ENCODE data around the gene METTL15. TPM values are rescaled to one million over a fixed set of nuclear protein-coding genes. Genes with fewer than 3 reads are reported as not detected.

METTL15 gene
- total and polyA plus RNA-seq, 2 of the 8 experiments (the other 6 are each of a cell fraction or from before 2014, with no cell fraction given) = 5.4 to 10.5 TPM

GRCh38 chr11:28077521-28077920, 30.7 kb upstream of the METTL15 start:
- H2BK20ac ChIP-seq (ENCODE audit: low read length) = no peak overlapping the region
- TF ChIP-seq RAD21 (IDR thresholded peaks at IDR 0.05 in 1 of 2, conservative IDR thresholded peaks at IDR 0.05 in 1 of 2; ENCODE audit: low read depth in 2 of 2, low read length in 2 of 2) (no peak), HDAC6 (IDR thresholded peaks at IDR 0.05; ENCODE audit: low read depth, low read length) (no peak), CREB1 (IDR thresholded peaks at IDR 0.05) (no peak), BRCA1 (IDR thresholded peaks at IDR 0.05; ENCODE audit: low read depth, low read length) (no peak), CTCF (IDR thresholded peaks at IDR 0.05; ENCODE audit: control extremely low read depth in 1 of 3, insufficient read depth in 1 of 3, low read depth in 1 of 3, low read length in 3 of 3) (no peak), SRF (IDR thresholded peaks at IDR 0.05; ENCODE audit: low read depth, low read length) (no peak), KDM1A (IDR thresholded peaks at IDR 0.05; ENCODE audit: borderline replicate concordance, low read length) (no peak), SP4 (IDR thresholded peaks at IDR 0.05; ENCODE audit: low read length) (no peak), CTBP2 (IDR thresholded peaks at IDR 0.05; ENCODE audit: borderline replicate concordance, insufficient read depth, insufficient read length, low read length) (no peak), RXRA (IDR thresholded peaks at IDR 0.05; ENCODE audit: insufficient read depth, low read depth, low read length) (no peak), YY1 (IDR thresholded peaks at IDR 0.05; ENCODE audit: low read depth, low read length) (no peak), JUND (IDR thresholded peaks at IDR 0.05; ENCODE audit: low read length) (no peak)

More at GRCh38 chr11:28077521-28077920, 30.7 kb upstream of the METTL15 start:
- H3K18ac ChIP-seq (ENCODE audit: extremely low read depth, low read length) = no peak overlapping the region
- H2AFZ ChIP-seq (ENCODE audit: low read length) = no peak overlapping the region
- no peak overlapping the region for H4K5ac ChIP-seq (ENCODE audit: insufficient read length, low read depth, low read length)
- no peak overlapping the region for H4K8ac ChIP-seq (ENCODE audit: extremely low read depth, insufficient read depth, low read length)
- no peak overlapping the region for H3K14ac ChIP-seq (ENCODE audit: insufficient read length)
- no peaks in the 10 kb centered on the region for H3K23me2 ChIP-seq (ENCODE audit: low read depth, low read length)
- WGBS, 2 experiments (ENCODE audit: extremely low coverage in 1 of 2, insufficient coverage in 1 of 2, insufficient read length in 1 of 2, insufficient replicate concordance in 2 of 2, low coverage in 1 of 2, low lambda C conversion rate in 2 of 2, missing lambda C conversion rate in 1 of 2) = 95% methylated on average over 3 of the region's 3 CpGs; no CpG with 5 or more reads in 1 of the 2 experiments
- H3K79me2 ChIP-seq (ENCODE audit: control insufficient read depth in 1 of 2, insufficient read depth in 2 of 2, low read length in 2 of 2) = no peaks in the 10 kb centered on the region
- H3K4me3 ChIP-seq (ENCODE audit: extremely low read depth in 1 of 4, insufficient read depth in 2 of 4, low read depth in 3 of 4, low read length in 4 of 4) = no peak overlapping the region
- DNase-seq (ENCODE audit: low read depth in 1 of 2, low spot score in 2 of 2) = no peak
- H3K9me3 ChIP-seq (ENCODE audit: insufficient read depth in 2 of 2, low read depth in 1 of 2, low read length in 1 of 2) = no peaks in the 10 kb centered on the region
- H3K9ac ChIP-seq (replicated peaks in 1 of 4; ENCODE audit: extremely low read depth in 1 of 4, low read depth in 3 of 4, low read length in 3 of 4) = no peak overlapping the region
- no peak overlapping the region for H3K56ac ChIP-seq (replicated peaks; ENCODE audit: insufficient read length, low read depth, low read length)
- H3K4me2 ChIP-seq (ENCODE audit: insufficient read depth in 1 of 2, low read depth in 2 of 2, low read length in 2 of 2) = no peak overlapping the region
- no peaks in the 10 kb centered on the region for H4K20me1 ChIP-seq (replicated peaks in 1 of 2; ENCODE audit: control insufficient read depth in 1 of 2, insufficient read depth in 2 of 2, low read length in 2 of 2)
- H2BK15ac ChIP-seq (ENCODE audit: low read length) = no peak overlapping the region
- no peaks in the 10 kb centered on the region for H3K79me1 ChIP-seq (ENCODE audit: low read depth, low read length)
- H3K23ac ChIP-seq (ENCODE audit: insufficient read length) = no peak overlapping the region
- no peak overlapping the region for H3K27ac ChIP-seq (ENCODE audit: low read depth, low read length)
- H3K27me3 ChIP-seq (replicated peaks in 1 of 4; ENCODE audit: control insufficient read depth in 3 of 4, extremely low read depth in 1 of 4, insufficient read depth in 3 of 4, low read length in 3 of 4) = no peaks in the 10 kb centered on the region
- CTCF ChIA-PET (ENCODE audit: partially characterized antibody) = no interaction called here
- H4K91ac ChIP-seq (replicated peaks; ENCODE audit: insufficient read length, low read length) = no peak overlapping the region
- no peak overlapping the region for H2BK5ac ChIP-seq (ENCODE audit: low read depth, low read length)
- FAIRE-seq = no peak
- no peak overlapping the region for H2AK5ac ChIP-seq (ENCODE audit: low read depth, low read length)
- peaks cover 2 to 47% (median 12%) of the 10 kb centered on the region in 4 experiments; a peak in 6 of 8 replicates for H3K36me3 ChIP-seq (ENCODE audit: control insufficient read depth in 2 of 4, insufficient read depth in 4 of 4, low read length in 3 of 4)
- no peaks in the 10 kb centered on the region for H3K4me1 ChIP-seq (replicated peaks in 1 of 4; ENCODE audit: control insufficient read depth in 3 of 4, insufficient read depth in 4 of 4, low read length in 3 of 4)
- POLR2A ChIA-PET (ENCODE audit: partially characterized antibody) = no interaction called here
- H2BK12ac ChIP-seq (ENCODE audit: low read depth, low read length) = no peak overlapping the region
- no peak overlapping the region for H3K4ac ChIP-seq (replicated peaks; ENCODE audit: insufficient read length, low read depth, low read length)
- no peak overlapping the region for H2BK120ac ChIP-seq (replicated peaks; ENCODE audit: low read depth, low read length)
